Mesothelial cell of epicardium (in vitro differentiated cells): ENCODE measurements around the gene RASD2. TPM values are rescaled to one million over a fixed set of nuclear protein-coding genes. Genes with fewer than 3 reads are reported as not detected.

Source experiments
- DNase-seq, 2 experiments: peaks; one replicate each; pipeline ENCODE4 v3.0.0; 2021; ENCODE audit warnings: low spot score in 2 of 2; ENCODE audit not compliant: unreplicated experiment in 2 of 2
- H3K27ac Mint-ChIP-seq: 2 replicates; pipeline ENCODE4 v1.8.0; 2021; ENCODE audit warnings: mixed read lengths
- H3K27me3 Mint-ChIP-seq: 2 replicates; pipeline ENCODE4 v1.8.0; 2021; ENCODE audit warnings: low read depth, mixed read lengths
- H3K36me3 Mint-ChIP-seq: 2 replicates; pipeline ENCODE4 v1.8.0; 2021; ENCODE audit warnings: mixed read lengths
- H3K4me1 Mint-ChIP-seq: 2 replicates; pipeline ENCODE4 v1.8.0; 2021; ENCODE audit warnings: mixed read lengths
- H3K4me3 Mint-ChIP-seq: 2 replicates; pipeline ENCODE4 v1.8.0; 2021; ENCODE audit warnings: mild to moderate bottlenecking, moderate library complexity, mixed read lengths
- H3K9me3 Mint-ChIP-seq: 2 replicates; pipeline ENCODE4 v1.8.0; 2021; ENCODE audit warnings: mixed read lengths
- total RNA-seq: library from RNA; stranded (reverse); gene quantifications from 3 replicates; pipeline ENCODE4 v1.2.1, GENCODE V29; 2021
- TF ChIP-seq, protein P1 (sequence below): fragments of 200-600 bp; sonication (generic); IDR thresholded peaks from one replicate; pipeline ENCODE4 v1.5.0; 2021; ENCODE audit warnings: antibody characterized with exemption; ENCODE audit not compliant: unreplicated experiment

RASD2 gene
- total RNA-seq, 1 donor from 2014 or later = not detected

DNA sequence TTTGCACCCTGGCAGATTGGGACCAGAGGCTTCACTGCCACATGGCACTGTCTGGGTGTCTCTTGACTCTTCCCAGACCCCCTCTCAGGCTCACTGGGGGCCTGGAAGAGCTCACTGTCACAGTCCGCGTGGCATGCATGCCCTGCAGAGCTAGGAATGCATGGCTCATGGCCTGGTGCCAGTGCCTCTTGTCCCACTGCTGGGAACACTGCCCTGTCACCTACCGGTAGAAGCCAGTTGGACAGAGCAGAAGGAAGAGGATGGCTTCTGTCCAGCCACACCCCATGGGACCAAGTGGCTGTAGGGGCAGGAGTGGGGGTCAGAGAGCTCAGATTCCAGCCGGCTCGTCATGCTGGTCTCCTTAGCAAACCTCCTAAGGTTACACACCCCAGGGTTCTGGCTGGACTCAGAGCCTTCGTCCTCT is 46.8 kb downstream of the RASD2 start:
- Mint-ChIP-seq H3K36me3 (no peaks in the 10 kb centered on the region), H3K4me1 (peaks cover 3% of the 10 kb centered on the region), H3K27ac (no peak overlapping the region), H3K9me3 (no peaks in the 10 kb centered on the region), H3K27me3 (no peaks in the 10 kb centered on the region), H3K4me3 (no peak overlapping the region)
- TF ChIP-seq, protein P1, sequence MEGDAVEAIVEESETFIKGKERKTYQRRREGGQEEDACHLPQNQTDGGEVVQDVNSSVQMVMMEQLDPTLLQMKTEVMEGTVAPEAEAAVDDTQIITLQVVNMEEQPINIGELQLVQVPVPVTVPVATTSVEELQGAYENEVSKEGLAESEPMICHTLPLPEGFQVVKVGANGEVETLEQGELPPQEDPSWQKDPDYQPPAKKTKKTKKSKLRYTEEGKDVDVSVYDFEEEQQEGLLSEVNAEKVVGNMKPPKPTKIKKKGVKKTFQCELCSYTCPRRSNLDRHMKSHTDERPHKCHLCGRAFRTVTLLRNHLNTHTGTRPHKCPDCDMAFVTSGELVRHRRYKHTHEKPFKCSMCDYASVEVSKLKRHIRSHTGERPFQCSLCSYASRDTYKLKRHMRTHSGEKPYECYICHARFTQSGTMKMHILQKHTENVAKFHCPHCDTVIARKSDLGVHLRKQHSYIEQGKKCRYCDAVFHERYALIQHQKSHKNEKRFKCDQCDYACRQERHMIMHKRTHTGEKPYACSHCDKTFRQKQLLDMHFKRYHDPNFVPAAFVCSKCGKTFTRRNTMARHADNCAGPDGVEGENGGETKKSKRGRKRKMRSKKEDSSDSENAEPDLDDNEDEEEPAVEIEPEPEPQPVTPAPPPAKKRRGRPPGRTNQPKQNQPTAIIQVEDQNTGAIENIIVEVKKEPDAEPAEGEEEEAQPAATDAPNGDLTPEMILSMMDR = no peak
- DNase-seq = no peak

DNA sequence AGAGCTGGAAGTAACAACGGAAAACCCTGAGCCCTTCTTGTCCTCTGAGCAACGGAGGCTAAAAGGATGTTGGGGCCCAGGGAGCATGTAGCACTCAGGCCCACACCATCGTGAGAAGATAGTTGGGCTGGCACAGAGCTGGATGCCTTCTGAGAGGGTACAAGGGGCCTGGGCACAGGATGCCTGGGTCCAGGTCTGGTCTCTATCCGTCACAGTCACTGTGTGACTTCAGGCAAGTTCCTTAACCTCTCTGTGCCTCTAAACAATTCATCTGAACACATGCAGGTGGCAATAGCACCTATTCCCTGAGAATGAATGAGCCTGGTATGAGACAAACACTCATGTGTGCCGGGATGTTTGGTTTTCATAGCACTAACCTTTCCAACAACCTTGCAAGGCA is 47.3 kb downstream of the RASD2 start:
- DNase-seq = no peak
- no peaks in the 10 kb centered on the region for H3K27me3 Mint-ChIP-seq
- no peaks in the 10 kb centered on the region for H3K9me3 Mint-ChIP-seq
- H3K27ac Mint-ChIP-seq = no peak overlapping the region
- no peak overlapping the region for H3K4me3 Mint-ChIP-seq
- no peaks in the 10 kb centered on the region for H3K36me3 Mint-ChIP-seq
- TF ChIP-seq, protein P1 = no peak
- peaks cover 7% of the 10 kb centered on the region for H3K4me1 Mint-ChIP-seq

DNA sequence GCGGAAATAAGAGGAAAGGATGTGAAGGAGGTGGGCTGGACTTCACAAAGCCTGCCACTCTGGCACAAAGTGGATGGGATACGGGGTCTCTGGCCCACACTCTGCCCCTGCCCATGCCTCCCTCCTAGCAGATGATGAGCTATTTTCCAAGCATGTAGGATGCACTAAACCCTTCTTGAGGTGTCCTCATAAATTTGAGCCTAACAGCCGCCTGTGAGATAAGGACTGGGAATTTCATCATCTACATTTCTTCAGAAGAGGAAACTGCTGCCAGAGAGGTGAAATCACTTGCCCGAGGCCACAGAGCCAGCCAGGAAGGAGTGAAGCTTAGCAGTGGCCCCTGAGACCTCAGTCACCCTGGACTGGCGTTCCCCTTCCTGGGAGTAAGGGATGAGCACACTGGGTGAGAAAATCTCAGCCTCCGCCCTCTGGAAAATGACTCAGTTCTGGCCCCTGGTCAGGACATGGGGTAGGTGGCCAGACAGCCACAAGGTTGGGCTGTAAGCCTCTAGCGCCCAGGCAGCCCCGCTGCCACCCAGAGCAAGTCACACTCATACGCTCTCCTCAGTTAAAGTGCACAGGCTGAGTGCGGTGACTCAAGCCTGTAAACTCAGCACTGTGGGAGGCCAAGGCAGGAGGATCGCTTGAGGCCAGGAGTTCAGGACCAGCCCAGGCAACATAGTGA is 48.6 kb downstream of the RASD2 start:
- no peaks in the 10 kb centered on the region for H3K9me3 Mint-ChIP-seq
- no peak overlapping the region for H3K4me3 Mint-ChIP-seq
- H3K27me3 Mint-ChIP-seq = no peaks in the 10 kb centered on the region
- H3K4me1 Mint-ChIP-seq = peaks cover 9% of the 10 kb centered on the region
- H3K36me3 Mint-ChIP-seq = no peaks in the 10 kb centered on the region
- TF ChIP-seq, protein P1 = no peak
- DNase-seq = no peak
- H3K27ac Mint-ChIP-seq = no peak overlapping the region

DNA sequence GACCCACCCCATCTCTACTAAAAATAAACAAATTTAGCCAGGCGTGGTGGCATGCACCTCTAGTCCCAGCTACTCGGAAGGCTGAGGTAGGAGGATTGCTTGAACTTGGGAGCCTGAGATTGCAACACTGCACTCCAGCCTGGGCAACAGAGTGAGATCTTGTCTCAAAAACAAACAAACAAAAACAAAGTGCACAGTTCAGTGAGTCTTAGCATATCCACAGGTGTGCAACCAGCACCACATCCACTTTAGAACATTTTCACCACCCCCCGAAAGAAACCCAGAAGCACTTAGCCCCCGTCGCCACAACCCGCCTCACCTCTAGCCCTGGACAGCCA is 49.1 kb downstream of the RASD2 start:
- no peaks in the 10 kb centered on the region for H3K36me3 Mint-ChIP-seq
- no peak overlapping the region for H3K4me3 Mint-ChIP-seq
- H3K9me3 Mint-ChIP-seq = no peaks in the 10 kb centered on the region
- TF ChIP-seq, protein P1 = no peak
- H3K27ac Mint-ChIP-seq = no peak overlapping the region
- no peaks in the 10 kb centered on the region for H3K27me3 Mint-ChIP-seq
- peaks cover 9% of the 10 kb centered on the region for H3K4me1 Mint-ChIP-seq
- no peak for DNase-seq

DNA sequence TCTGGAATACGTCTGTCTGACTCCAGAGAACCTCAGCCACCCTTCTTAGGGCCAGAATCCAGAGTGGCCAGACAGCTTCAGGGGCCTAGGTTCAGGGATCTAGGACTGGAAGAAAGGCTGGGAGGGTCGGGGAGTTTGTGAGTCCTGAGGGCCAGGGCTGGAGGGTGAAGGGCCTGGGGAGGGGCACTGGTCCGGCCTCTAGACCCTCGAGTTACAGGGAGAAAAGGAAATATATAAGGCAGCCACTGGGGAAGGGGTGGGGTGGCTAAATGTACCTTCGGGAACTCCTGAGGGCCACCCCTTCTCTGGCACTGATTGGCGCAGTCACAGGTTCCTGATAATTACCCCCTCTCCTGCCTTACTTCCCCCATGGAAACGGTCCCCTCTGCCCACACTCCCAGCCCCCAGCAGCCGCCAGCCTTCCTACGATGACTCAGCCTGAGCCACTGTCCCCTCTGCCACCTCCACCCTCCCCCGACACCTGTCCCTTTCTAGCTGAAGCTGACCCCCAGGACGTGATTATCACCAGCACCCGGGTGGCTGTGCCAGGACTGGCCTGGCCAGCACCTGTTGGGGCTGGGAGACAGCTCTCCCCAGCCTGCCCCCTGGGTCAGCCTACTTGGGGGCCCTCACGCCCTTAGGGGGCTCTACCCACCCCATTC is 50.1 kb downstream of the RASD2 start:
- no peaks in the 10 kb centered on the region for H3K27me3 Mint-ChIP-seq
- H3K9me3 Mint-ChIP-seq = no peaks in the 10 kb centered on the region
- H3K27ac Mint-ChIP-seq = no peak overlapping the region
- TF ChIP-seq, protein P1 = no peak
- H3K36me3 Mint-ChIP-seq = no peaks in the 10 kb centered on the region
- peaks cover 9% of the 10 kb centered on the region for H3K4me1 Mint-ChIP-seq
- no peak for DNase-seq
- no peak overlapping the region for H3K4me3 Mint-ChIP-seq
